HCT116 (cell line): ENCODE results near the gene EIF2B2.

Experiments used
- EZH2 ChIP-seq: fragments of 200-600 bp; sonication (generic); IDR thresholded peaks from 2 replicates; pipeline ENCODE4 v1.6.1; 2017; ENCODE audit warnings: antibody characterized with exemption, mixed run types
- JUND ChIP-seq: IDR thresholded peaks from 2 replicates; pipeline ENCODE4 v1.6.1; 2012
- POLR2A ChIP-seq: IDR thresholded peaks from 2 replicates; pipeline ENCODE4 v1.7.0; 2011; ENCODE audit warnings: borderline replicate concordance; ENCODE audit not compliant: insufficient read depth, insufficient read length; ENCODE audit errors: extremely low read depth
- POLR2AphosphoS5 ChIP-seq: IDR thresholded peaks from 2 replicates; pipeline ENCODE4 v1.6.1; 2011; ENCODE audit warnings: mild to moderate bottlenecking, low read depth, low read length, moderate library complexity
- SRF ChIP-seq: IDR thresholded peaks from 2 replicates; pipeline ENCODE4 v1.6.1; 2012; ENCODE audit warnings: low read depth
- TF ChIP-seq, protein P1 (sequence below), 3 experiments: fragments of 200-600 bp in 1 of 3; sonication (generic) in 1 of 3; IDR thresholded peaks in 2 of 3; conservative IDR thresholded peaks in 1 of 3; 2 replicates each; pipeline ENCODE4 v1.5.1; 2012 to 2017; ENCODE audit warnings: low read depth in 2 of 3, low read length in 2 of 3, antibody characterized with exemption in 1 of 3, borderline replicate concordance in 1 of 3, control low read depth in 1 of 3, mild to moderate bottlenecking in 1 of 3, mixed read lengths in 1 of 3, mixed run types in 1 of 3, moderate library complexity in 1 of 3; ENCODE audit not compliant: insufficient read depth in 1 of 3
- TF ChIP-seq, protein P2 (sequence below): IDR thresholded peaks from 2 replicates; pipeline ENCODE4 v1.6.1; 2011; ENCODE audit warnings: mild to moderate bottlenecking, low read length, moderate library complexity; ENCODE audit not compliant: insufficient replicate concordance; ENCODE audit errors: extremely low read depth
- TF ChIP-seq, protein P3 (sequence below): IDR thresholded peaks from 2 replicates; pipeline ENCODE4 v1.6.1; 2012

DNA sequence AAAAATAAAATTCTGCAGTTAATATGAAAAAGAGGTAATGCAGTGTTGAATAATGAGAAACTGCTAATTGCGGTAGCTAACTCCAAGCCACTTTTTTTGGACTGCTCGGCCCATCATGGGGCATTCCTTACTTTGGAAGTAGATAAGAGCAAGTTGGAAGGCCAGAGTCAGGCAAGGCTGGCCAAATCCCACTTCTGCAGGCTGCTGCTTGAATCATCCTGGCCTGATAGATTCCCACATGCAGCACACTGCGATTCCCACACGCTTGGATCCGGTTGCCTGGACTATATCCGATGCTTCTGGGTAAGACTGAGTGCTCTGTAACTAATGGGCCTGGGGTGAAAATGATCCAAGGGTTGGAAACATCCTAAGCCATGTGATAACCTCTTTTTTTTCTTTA lies 10.6 kb downstream of the EIF2B2 start:
- TF ChIP-seq, protein P1, sequence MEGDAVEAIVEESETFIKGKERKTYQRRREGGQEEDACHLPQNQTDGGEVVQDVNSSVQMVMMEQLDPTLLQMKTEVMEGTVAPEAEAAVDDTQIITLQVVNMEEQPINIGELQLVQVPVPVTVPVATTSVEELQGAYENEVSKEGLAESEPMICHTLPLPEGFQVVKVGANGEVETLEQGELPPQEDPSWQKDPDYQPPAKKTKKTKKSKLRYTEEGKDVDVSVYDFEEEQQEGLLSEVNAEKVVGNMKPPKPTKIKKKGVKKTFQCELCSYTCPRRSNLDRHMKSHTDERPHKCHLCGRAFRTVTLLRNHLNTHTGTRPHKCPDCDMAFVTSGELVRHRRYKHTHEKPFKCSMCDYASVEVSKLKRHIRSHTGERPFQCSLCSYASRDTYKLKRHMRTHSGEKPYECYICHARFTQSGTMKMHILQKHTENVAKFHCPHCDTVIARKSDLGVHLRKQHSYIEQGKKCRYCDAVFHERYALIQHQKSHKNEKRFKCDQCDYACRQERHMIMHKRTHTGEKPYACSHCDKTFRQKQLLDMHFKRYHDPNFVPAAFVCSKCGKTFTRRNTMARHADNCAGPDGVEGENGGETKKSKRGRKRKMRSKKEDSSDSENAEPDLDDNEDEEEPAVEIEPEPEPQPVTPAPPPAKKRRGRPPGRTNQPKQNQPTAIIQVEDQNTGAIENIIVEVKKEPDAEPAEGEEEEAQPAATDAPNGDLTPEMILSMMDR (IDR thresholded peaks at IDR 0.05 in 2 of 3, conservative IDR thresholded peaks at IDR 0.05 in 1 of 3; ENCODE audit: borderline replicate concordance in 1 of 3, insufficient read depth in 1 of 3, low read depth in 2 of 3, low read length in 2 of 3), result no peak
- TF ChIP-seq SRF, result no peak
- no peak for TF ChIP-seq POLR2A
- TF ChIP-seq POLR2AphosphoS5, result no peak
- TF ChIP-seq EZH2, result no peak
- no peak for TF ChIP-seq JUND
- TF ChIP-seq, protein P2, sequence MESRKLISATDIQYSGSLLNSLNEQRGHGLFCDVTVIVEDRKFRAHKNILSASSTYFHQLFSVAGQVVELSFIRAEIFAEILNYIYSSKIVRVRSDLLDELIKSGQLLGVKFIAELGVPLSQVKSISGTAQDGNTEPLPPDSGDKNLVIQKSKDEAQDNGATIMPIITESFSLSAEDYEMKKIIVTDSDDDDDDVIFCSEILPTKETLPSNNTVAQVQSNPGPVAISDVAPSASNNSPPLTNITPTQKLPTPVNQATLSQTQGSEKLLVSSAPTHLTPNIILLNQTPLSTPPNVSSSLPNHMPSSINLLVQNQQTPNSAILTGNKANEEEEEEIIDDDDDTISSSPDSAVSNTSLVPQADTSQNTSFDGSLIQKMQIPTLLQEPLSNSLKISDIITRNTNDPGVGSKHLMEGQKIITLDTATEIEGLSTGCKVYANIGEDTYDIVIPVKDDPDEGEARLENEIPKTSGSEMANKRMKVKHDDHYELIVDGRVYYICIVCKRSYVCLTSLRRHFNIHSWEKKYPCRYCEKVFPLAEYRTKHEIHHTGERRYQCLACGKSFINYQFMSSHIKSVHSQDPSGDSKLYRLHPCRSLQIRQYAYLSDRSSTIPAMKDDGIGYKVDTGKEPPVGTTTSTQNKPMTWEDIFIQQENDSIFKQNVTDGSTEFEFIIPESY, result no peak
- TF ChIP-seq, protein P3, sequence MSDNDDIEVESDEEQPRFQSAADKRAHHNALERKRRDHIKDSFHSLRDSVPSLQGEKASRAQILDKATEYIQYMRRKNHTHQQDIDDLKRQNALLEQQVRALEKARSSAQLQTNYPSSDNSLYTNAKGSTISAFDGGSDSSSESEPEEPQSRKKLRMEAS, result no peak
